NCI-H345 treated with DMSO at 0.1 percent for 48 hours (cell line): ENCODE measurements around the gene TBC1D4.
A peak's percentile ranks its signal among the peaks of the same experiment; 100 is the strongest.

ENCODE experiments used
- DNase-seq: peaks from one replicate; lab custom pipeline; 2025; ENCODE audit not compliant: unreplicated experiment; lab: John Stamatoyannopoulos, UW

The TBC1D4 gene

DNA sequence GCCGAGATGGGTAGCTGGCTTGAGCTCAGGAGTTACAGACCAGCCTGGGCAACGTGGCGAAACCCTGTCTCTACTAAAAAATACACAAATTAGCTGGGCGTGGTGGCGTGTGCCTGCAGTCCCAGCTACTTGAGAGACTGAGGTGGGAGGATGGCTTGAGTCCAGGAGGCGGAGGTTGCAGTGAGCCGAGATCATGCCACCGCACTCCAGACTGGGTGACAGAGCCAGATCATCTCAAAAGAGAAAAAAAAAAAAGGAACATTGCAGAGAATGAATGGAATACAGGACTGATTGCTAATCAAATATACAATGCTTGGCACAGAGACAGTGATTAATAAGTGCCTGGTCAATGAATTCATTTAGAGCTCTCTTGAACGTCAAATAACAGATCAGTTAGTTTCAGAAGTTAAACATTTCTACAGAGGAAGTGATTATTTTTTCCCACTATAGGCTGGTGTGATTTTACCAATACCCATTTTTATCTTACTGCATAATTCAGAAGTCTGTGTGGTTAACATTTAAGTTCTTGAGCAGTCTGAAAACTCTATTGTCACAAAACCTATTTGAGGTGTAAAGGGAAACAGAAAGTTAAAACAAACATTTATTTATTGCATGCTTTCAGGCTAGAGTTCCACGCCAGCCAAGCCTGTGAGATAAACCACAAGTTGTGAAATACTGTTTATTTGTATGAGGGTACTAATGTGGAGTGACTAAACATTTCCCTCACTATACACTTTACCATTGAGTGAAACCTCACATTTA is 7.7 kb upstream of the TBC1D4 start:
- DNase-seq: no peak

DNA sequence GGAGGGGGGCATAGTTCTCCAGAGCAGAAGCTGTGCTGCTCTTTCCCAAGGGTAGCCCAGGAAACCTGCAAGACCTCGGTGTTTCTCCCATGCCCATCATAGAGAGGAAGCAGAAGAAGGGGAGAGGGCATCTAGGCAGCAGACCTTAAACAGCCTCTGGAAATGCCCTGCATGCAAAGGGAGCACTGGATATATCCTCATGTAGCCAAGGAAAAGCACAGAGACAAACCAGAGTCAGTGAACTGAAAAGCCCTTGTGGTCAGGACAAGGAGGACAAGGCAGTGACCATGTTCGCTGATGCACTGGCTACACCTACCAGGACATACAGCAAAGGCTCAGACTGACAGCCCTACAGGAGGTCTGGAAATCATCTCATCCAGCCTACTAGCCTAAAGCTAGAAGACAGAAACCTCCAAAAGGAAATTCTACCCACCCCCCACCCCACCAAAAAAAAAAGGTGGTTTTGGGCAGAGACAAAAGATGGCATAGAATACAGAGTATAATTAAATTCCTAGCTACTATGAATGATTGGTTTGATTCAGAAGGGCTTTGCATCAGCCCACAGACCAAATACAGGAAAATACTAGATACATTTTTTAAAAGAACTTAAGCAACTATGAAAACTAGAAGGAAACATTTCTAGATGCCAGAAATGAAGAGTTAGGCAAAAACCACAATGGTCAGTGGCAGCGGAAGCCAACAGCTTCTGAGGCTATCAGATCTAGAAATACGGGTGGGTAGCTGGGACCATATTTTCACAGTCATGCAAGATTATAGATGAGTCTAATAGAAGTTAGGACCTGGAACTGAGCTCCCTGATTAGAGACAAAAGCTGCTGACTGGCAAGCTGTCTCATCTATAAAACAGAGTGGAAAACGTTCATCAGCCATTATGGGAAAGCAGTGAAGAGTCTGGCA is 4.4 kb upstream of the TBC1D4 start:
- DNase-seq: no peak

DNA sequence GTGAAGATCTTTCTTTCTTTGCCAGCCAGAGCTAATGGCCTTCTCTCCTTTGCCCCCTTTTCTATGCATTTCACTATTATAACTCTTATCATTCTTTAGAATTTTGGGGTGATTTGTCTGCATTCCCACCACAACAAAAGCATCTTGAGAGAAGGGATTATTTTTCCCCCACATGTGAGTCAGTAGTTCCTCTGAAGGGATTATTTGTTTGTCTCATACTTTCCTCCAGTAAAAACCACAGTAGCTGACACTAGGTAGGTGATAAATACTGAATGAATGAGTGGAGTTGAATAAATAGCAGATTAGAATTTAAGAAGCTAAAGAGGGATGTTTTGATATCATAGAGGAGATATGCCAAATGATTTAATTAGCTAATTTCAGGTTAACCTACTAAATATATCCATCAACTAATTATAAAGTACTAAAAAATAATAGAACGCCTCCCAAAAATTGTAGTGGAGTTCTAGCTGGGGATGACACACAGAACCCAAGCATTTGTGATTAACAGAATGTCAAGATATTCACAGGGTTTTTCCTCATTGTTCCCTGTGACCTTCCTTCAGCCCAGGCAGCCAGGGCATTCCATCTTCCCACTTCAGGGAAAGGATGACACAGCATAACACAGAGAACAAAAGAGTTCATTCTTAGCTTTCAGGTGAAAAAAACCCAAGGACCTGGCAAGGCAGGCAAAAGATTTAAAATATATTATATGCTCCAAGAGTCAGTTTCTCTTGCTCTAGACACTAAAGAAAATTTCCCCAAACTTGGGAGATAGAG is 3.5 kb upstream of the TBC1D4 start:
- no peak for DNase-seq

DNA sequence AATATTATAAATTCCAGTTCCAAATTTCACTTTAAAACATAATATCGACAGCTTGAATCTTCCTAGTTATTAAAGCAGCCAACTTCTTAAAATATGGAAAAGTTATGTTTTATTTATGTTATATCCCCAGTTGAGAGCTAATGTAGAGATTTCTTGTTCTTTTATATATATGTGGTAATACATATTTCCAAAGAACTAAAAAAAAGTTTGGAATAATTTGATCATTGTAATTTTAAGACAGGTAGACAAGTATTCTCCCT is 781 bp upstream of the TBC1D4 start:
- no peak for DNase-seq

DNA sequence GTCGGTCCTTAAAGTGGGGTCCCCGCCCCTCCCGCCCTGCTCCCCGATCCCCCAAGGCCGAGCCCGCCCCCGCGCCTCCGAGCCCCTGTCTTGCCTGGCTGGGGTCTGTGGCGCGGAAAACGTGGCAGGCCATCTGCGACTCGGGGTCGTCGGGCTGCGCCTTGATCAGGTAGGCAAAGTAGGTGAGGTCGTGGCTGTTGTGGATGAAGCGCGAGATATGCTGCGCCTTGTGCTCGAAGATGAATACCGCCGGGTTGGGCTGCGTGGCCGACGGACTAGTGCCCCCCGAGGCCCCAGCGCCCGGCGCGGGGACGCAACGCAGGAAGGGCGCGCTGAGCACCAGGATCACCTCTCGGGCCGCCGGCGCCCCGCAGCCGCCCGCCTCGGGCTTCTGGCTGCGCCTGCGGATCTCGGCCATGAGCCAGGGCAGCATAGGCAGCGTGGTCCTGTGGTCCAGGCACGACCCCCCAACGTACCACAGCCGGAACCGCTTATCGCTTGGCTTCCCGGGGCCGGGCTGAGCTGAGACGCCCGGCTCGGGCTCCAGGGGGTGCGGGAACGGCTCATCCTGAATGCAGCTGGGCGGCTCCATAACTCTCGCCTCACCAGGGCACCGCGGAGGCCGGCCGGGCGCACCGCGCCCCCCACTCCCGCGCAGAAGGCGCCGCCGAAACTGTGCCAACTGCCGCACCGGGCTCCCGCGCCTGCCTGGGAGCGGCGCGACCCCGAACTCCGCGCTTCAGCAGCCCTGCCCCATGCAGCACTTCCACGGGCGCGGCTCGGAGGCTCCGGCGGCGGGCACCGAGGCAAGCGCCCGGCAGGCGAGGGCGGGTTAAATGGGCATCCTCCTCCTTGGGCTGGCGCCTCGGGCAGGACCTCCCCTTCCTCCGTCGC is 546 bp downstream of the TBC1D4 start:
- peak; percentile 32 for DNase-seq

DNA sequence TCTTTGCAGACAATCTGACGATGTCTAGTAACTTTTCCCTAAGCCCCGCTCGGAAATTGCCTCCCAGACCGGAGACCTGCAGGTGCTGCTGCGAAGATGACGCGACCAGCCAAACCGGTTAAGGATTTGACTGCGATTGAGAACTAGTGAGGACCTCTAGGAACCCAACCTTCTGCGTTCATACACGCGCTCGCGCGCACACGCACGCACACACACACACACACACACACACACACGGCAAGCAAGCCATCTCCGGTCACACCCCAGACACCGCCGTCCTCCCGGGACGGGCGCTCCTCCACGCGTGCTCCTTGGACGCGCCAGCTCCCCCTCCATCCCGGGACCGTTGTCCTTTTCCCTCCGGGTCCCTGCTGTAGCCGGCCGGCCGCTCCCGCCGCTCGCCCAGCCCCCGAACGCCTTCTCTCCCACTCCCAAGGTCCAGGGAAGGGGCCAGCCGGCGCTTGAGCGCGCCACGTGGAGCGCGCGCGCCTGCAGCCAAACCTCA is 1.2 kb downstream of the TBC1D4 start:
- peak; percentile 52 for DNase-seq

DNA sequence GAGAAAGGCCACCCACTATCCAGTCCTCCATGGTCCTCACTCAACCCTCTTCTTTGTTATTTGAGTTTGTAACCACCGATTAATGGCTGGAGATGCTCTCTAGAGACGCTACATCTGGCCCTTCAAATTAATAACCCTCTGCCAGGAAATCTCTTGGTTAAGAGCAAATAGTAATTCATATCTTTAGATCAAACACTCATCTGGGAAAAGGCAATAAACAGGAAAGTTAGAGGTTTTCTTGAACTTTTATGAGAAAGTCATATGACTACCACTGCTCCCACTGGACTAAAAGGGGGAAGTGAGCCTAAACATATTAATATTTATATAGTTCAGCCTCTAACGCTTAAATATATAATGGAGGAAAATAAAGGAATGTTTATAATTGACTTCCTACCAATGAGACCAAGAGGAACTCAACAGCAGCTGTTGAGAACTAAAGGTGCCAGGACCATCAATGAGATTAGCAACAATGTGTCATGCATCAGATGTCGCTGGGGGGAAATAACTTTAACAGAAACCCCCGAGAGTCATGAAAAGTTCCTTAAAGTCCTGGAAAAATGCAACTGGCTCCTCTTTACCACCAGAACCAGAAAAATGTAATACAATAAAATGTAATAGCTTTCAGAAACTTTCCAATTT is 2.7 kb downstream of the TBC1D4 start:
- DNase-seq: no peak

DNA sequence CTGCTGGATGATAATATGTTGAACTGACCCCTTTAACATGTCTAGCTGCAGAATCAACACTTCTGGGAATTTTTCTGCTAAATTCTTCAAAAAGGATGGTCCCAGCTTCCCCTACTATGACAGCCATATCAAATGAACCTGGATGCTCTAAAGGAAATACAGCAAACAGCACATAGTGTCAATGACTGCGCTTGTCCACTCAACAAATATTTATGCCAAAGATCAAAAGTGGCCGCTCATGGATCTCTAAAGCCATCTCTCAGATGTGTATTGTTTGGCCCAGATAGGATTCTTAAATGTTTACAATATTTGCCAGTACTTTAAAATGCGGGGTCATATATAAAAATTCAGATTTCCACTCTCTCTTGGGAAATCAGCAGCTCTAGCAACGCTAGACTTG is 3.3 kb downstream of the TBC1D4 start:
- no peak for DNase-seq

DNA sequence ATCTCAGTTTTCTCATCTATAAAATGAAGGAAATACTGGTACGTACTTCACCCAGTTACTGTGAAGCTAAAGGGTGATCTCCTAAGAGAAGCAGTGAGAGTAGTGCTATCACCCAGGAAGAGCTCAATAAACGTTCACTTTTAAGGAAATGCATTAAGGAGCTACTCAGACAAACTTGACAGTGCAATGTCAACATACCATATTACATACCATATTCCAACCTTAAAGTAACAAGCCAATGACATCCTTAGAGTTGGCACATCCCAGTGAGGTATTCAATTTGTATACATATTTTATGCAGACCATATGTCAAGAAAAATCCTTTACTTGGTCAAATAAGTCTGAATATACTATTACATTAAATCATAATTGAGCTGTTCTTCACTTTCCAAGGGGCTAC is 7.0 kb downstream of the TBC1D4 start:
- DNase-seq: no peak

DNA sequence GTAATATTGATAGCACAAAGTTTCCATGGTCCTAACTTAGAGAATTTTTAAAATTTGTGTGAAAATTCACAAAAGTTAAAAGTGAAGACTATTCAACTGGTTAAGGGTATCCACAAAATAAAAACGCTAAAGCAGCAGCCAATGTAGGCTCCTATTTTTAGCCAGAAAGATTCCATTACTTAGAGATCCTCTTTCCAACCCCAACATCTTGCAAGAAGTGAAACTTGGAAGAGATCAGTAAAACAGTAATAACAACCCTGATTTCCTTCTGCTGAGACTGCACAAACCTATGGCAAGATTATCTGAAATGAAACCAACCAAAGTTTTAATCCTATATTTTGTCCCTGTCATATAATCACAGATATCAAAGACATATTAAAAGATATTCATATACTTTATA is 8.5 kb downstream of the TBC1D4 start:
- DNase-seq: no peak

DNA sequence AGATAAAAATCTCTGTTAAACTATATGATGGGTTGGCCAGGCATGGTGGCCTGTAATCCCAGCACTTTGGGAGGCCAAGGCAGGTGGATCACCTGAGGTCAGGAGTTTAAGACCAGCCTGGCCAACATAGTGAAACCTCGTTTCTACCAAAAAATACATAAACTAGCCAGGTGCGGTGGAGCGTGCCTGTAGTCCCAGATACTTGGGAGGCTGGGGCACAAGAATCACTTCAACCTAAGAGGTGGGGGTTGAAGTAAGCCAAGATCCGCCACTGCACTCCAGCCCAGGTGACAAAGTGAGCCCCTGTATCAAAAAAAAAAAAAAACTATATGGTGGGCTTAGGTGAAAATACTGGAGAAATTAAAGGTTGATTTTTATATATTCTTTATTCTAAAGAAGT is 11.3 kb downstream of the TBC1D4 start:
- DNase-seq: no peak

DNA sequence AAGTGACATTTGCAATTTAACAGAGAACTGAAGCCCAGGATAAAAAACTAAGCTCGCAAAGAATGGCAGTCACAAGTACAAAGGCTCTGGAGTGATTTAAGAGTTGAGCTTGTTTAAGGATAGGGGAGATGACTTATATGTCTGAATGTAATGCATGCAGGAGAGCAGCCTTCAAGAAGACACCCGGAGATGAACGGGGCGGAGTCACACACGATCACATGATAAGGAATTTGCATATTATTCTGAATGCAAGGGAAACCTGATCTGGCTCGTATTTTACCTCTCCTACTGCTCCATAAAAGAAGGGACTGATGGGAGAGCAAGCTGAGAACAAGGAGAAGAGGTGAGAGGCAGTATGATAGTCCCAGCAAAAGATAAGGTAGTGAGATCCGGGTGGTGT is 12.9 kb downstream of the TBC1D4 start:
- no peak for DNase-seq

DNA sequence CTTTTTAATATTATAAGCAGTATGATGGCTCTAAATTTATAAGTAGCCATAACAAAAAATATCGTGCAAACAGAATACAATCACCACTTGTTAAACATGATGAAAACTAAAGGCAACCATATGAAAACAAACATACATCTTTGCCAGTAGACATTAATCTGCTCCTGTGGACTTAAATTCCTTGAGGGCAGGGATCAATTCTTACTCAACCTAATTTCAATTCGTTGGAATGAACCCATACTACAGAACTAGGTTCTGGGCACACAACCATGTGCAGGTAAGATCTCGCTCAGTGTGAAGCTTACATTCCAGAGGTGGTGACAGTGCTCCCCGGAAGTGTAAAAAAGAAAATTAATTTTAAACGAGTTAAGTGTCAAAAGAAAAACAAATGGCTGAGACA is 13.4 kb downstream of the TBC1D4 start:
- no peak for DNase-seq

DNA sequence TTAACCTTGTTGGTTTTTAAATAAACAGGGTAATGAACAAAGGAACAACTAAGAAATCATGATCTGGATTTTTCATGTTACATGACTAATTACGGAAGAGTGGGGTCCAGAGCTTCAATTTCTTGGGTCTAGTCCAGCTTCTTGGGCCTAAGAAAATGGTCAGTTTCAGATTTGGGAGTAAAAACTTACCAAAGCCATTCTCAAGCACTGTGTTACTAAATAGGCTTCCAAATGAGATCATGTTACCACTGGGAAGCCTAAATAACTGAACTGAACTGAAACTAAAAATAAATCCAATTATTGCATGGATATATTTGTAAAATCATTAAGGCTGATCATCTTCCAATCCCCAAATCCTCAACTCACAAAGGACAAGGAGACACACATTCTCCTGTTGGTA is 13.9 kb downstream of the TBC1D4 start:
- DNase-seq: no peak

DNA sequence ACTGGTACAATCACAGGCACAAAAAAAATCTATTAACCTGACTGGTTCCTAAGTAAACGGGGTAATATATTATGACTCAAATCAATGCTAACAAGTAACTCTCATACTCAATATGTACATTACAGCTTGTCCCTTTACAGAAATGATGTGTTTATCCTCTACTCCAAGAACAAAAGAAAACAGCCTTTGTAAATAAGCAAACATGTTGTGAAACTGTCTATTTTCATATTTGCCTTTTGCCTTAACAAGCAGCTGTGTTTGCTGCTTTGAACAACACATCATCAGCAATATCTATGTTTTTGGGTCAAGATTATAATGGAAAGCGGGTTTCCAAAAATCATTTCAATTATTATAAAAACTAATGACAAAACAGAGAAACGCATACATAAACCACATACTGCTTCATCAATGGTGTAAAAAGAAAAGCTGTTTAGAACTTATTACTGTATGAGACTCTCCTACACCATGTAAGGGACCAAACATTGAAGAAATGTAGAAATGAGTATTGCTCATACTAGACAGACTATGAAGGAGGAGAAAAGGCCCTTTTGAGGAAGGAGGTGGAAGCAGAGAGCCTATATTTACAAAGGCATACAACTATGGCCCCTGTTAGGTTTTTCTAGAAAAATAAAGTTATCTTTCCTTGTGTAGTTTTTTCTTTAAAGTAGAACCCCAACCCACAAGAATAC is 14.8 kb downstream of the TBC1D4 start:
- DNase-seq: no peak

DNA sequence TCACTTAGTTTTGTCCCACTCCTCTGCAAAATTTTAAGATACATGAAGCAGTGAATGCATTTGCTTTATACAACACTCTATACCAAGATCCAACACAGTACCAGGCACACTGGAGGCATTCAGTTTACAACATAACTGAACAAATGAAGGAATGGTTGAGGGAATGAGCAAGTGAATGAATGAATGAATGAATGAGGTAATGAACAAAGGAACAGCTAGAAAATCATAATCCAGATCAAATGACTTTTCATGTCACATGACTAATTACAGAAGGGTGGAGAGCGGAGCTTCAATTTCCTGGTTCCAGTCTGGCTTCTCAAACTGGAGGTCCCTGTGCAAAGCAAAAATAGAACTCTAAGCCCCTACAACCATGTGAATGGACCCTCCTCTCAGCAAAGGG is 16.7 kb downstream of the TBC1D4 start:
- no peak for DNase-seq

DNA sequence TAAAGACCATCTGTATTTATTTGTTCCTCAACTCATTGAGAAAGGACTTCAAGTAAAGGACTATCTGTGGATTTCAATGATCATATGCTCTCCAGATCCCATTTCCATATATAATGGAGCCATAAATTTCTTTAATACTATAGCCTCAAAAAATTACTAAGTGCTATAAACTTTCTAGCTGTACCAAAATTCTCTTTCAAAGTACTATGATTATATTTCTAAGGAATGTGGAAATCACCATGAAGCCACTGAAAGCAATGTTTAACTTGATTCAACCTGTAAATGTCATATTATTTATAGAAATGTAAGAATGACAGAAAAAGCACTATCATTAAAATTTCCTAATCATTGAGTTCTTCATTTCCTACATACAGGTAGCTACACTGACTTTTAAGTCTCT is 20.7 kb downstream of the TBC1D4 start:
- DNase-seq: no peak

DNA sequence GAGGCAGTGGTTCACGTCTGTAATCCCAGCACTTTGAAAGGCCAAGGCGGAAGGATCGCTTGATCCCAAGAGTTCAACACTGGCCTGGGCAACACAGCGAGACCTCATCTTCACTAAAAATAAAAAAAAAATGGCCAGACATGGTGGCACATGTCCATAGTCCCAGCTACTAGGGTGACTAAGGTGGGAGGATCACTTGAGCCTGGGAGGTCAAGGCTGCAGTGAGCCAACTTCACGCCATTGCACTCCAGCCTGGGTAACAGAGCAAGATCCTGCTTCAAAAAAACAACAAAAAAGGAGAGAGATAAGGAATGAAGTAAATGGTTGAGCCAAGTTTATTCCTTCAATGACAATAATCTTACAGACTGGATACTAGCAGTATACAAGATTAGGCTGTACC is 21.3 kb downstream of the TBC1D4 start:
- DNase-seq: no peak

DNA sequence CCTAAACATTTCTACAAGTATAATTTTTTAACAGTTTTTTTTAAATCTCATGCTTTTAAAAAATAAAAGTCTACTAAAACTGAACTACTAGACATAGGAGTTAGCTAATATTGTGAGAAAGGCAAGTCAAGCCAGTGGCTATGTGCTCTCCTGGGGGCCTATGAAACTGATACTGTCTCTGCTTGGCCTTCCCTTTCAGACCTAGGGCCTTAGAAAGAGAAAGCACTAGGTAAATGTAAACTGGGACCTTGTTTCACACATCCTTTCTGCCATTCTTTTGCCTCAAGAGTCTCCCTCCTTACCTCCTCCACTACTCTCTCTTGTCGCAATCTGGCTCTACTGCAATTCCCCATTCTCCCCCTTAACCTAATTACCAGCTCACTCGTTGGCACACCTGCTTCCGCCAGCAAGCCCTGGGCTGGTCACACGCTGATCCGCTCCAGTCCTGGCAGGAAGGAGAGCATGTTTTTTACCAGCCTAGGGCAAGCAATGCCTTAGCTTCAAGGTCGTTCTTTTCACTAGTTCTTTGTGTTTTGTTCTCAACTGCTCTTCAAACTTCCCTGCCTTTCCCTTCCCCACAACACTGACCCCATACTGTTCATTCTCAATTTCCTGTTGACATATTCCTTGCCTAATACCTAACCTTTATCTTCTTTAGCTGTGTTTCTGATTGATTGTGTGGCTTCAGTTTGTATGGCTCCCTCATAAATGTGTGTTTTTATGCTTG is 23.1 kb downstream of the TBC1D4 start:
- peak; percentile 80 for DNase-seq
